Measurements from ENCODE around the gene ALKBH8.

- TF ChIP-seq POLR2A (IDR thresholded peaks at IDR 0.05; ENCODE audit: low read depth) (no peak), POLR2AphosphoS5 (IDR thresholded peaks at IDR 0.05) (no peak)
Observed at GRCh38 chr11:107478922-107479321, 86.6 kb downstream of the ALKBH8 start.

Measured in esophagus muscularis mucosa (tissue), 2 donors.